Liver (tissue), 9 donors: ENCODE measurements around the gene PPM1E. TPM values are rescaled to one million over a fixed set of nuclear protein-coding genes. Genes with fewer than 3 reads are reported as not detected.

Source experiments
- DNase-seq: peaks from one replicate; pipeline ENCODE4 v3.0.0-alpha.2; 2017; ENCODE audit warnings: low spot score
- H3K27ac ChIP-seq, 2 donors: one replicate each; pipeline ENCODE4 v1.7.0; 2013; ENCODE audit warnings: inconsistent platforms in 2 of 2, low read length in 2 of 2, control low read depth in 1 of 2, low read depth in 1 of 2, mild to moderate bottlenecking in 1 of 2
- H3K27me3 ChIP-seq, 4 donors: one replicate each; pipeline versions ENCODE4 v1.6.1 to v1.7.0; 2013; ENCODE audit warnings: low read length in 3 of 4, inconsistent platforms in 1 of 4, mild to moderate bottlenecking in 1 of 4, moderate library complexity in 1 of 4; ENCODE audit not compliant: control insufficient read depth in 4 of 4, insufficient read depth in 4 of 4
- H3K36me3 ChIP-seq, 4 donors: one replicate each; pipeline versions ENCODE4 v1.6.1 to v1.7.0; 2013; ENCODE audit warnings: low read length in 3 of 4, mild to moderate bottlenecking in 3 of 4, low read depth in 1 of 4, moderate library complexity in 1 of 4; ENCODE audit not compliant: control insufficient read depth in 4 of 4, insufficient read depth in 3 of 4
- H3K4me1 ChIP-seq, 4 donors: one replicate each; pipeline versions ENCODE4 v1.6.1 to v1.7.0; 2013; ENCODE audit warnings: low read length in 3 of 4, mild to moderate bottlenecking in 3 of 4, moderate library complexity in 1 of 4; ENCODE audit not compliant: control insufficient read depth in 4 of 4, insufficient read depth in 4 of 4
- H3K4me3 ChIP-seq, 3 donors: one replicate each; pipeline versions ENCODE4 v1.6.1 to v1.7.0; 2013; ENCODE audit warnings: low read length in 3 of 3, control low read depth in 1 of 3, low read depth in 1 of 3, mild to moderate bottlenecking in 1 of 3
- H3K9ac ChIP-seq, 2 donors: one replicate each; pipeline ENCODE4 v1.7.0; 2013; ENCODE audit warnings: low read length in 2 of 2, mild to moderate bottlenecking in 2 of 2, moderate library complexity in 2 of 2, control low read depth in 1 of 2, low read depth in 1 of 2
- H3K9me3 ChIP-seq, 4 donors: one replicate each; pipeline versions ENCODE4 v1.6.1 to v1.7.0; 2013; ENCODE audit warnings: low read length in 3 of 4; ENCODE audit not compliant: control insufficient read depth in 4 of 4
- EGR1 ChIP-seq, 2 donors: IDR thresholded peaks; 2 replicates each; pipeline ENCODE4 v1.6.1; 2016 to 2018; ENCODE audit warnings: antibody characterized with exemption in 2 of 2, low read depth in 2 of 2
- GABPA ChIP-seq, 2 donors: IDR thresholded peaks in 1 of 2; conservative IDR thresholded peaks in 1 of 2; 2 replicates each; pipeline ENCODE4 v1.6.1; 2016; ENCODE audit warnings: antibody characterized with exemption in 2 of 2, mild to moderate bottlenecking in 1 of 2, moderate library complexity in 1 of 2
- HNF4A ChIP-seq, 2 donors: conservative IDR thresholded peaks; 2 replicates each; pipeline ENCODE4 v1.6.1; 2016; ENCODE audit warnings: antibody characterized with exemption in 2 of 2, mild to moderate bottlenecking in 2 of 2
- HNF4G ChIP-seq: IDR thresholded peaks from 2 replicates; pipeline ENCODE4 v1.6.1; 2016; ENCODE audit warnings: antibody characterized with exemption
- RAD21 ChIP-seq, 2 donors: IDR thresholded peaks; 2 replicates each; pipeline ENCODE4 v1.6.1; 2016; ENCODE audit warnings: antibody characterized with exemption in 2 of 2, mild to moderate bottlenecking in 2 of 2
- RXRA ChIP-seq, 2 donors: IDR thresholded peaks; 2 replicates each; pipeline ENCODE4 v1.6.1; 2017 to 2018; ENCODE audit warnings: antibody characterized with exemption in 2 of 2, mild to moderate bottlenecking in 1 of 2
- SP1 ChIP-seq: IDR thresholded peaks from 2 replicates; pipeline ENCODE4 v1.6.1; 2018; ENCODE audit warnings: antibody characterized with exemption, mild to moderate bottlenecking
- TAF1 ChIP-seq: conservative IDR thresholded peaks from 2 replicates; pipeline ENCODE4 v1.6.1; 2016; ENCODE audit warnings: antibody characterized with exemption, mild to moderate bottlenecking
- WGBS: extraction: QIAGEN DNeasy Blood & Tissue Kit; methylation state at CpG from one replicate; pipeline ENCODE4 v1.1.7; 2013; 5-methylcytosine and 5-hydroxymethylcytosine counted together
- polyA plus RNA-seq, 2 donors: library from polyadenylated mRNA; stranded (reverse) in 1 of 2; unstranded in 1 of 2; fragments of 200-250 nt in 1 of 2; fragments of >200 nt in 1 of 2; fragmentation: Nextera tagmentation in 1 of 2; extraction: Ambion mirVana in 1 of 2; gene quantifications; one replicate each; pipeline versions ENCODE4 v1.2.1 to v1.2.3, GENCODE V29; 2013 to 2015
- total RNA-seq, 2 donors: library from RNA; depleted of rRNA; stranded (reverse); fragments of >200 nt; gene quantifications; one replicate each; pipeline ENCODE4 v1.2.3, GENCODE V29; 2014
- TF ChIP-seq, protein P1 (sequence below): IDR thresholded peaks from 2 replicates; pipeline ENCODE4 v1.6.1; 2016; ENCODE audit warnings: antibody characterized with exemption
- TF ChIP-seq, protein P2 (sequence below): IDR thresholded peaks from 2 replicates; pipeline ENCODE4 v1.6.1; 2016; ENCODE audit warnings: antibody characterized with exemption
- TF ChIP-seq, protein P3 (sequence below): IDR thresholded peaks from 2 replicates; pipeline ENCODE4 v1.6.1; 2016; ENCODE audit warnings: antibody characterized with exemption
- TF ChIP-seq, protein P4 (sequence below): fragments of 150-350 bp; IDR thresholded peaks from 2 replicates; pipeline ENCODE4 v1.5.1; 2017; ENCODE audit warnings: improper control_type of control experiment, low read depth, low read length; ENCODE audit not compliant: missing input control
- donor health status: healthy.
- donor health status: healthy.
- donor health status: healthy.
- donor health status: healthy.
- donor health status: healthy.

Gene PPM1E
- total and polyA plus RNA-seq, 4 donors, result 0.25 to 0.61 (median 0.50) TPM; not detected in 1

DNA sequence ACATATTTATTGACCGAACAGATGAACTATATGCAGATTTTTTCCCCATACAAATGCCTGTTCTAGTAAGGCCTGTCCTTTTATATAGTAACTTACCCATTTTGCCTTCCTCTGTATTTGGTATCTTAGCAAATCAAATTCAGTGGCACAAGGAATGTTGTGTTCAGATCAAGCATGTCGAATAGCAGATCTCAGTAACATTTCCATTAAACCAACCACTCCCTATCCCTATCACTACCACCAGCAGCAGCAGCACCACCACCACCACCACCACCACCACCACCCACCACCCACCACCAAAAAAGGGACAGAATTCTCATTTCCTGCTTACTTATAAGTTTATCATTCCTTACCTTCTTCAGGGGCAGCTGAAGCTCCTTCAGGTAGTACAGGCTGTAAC, 256.3 kb downstream of the PPM1E start:
- no peak overlapping the region for H3K9ac ChIP-seq
- H3K4me3 ChIP-seq, result no peak overlapping the region
- no peak for TF ChIP-seq GABPA (IDR thresholded peaks at IDR 0.05 in 1 of 2, conservative IDR thresholded peaks at IDR 0.05 in 1 of 2)
- no peak for TF ChIP-seq EGR1 (IDR thresholded peaks at IDR 0.05; ENCODE audit: low read depth in 2 of 2)
- TF ChIP-seq, protein P1, sequence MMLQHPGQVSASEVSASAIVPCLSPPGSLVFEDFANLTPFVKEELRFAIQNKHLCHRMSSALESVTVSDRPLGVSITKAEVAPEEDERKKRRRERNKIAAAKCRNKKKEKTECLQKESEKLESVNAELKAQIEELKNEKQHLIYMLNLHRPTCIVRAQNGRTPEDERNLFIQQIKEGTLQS, result no peak
- TF ChIP-seq, protein P2, sequence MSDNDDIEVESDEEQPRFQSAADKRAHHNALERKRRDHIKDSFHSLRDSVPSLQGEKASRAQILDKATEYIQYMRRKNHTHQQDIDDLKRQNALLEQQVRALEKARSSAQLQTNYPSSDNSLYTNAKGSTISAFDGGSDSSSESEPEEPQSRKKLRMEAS, result no peak
- TF ChIP-seq SP1, result no peak
- TF ChIP-seq TAF1, result no peak
- TF ChIP-seq, protein P3, sequence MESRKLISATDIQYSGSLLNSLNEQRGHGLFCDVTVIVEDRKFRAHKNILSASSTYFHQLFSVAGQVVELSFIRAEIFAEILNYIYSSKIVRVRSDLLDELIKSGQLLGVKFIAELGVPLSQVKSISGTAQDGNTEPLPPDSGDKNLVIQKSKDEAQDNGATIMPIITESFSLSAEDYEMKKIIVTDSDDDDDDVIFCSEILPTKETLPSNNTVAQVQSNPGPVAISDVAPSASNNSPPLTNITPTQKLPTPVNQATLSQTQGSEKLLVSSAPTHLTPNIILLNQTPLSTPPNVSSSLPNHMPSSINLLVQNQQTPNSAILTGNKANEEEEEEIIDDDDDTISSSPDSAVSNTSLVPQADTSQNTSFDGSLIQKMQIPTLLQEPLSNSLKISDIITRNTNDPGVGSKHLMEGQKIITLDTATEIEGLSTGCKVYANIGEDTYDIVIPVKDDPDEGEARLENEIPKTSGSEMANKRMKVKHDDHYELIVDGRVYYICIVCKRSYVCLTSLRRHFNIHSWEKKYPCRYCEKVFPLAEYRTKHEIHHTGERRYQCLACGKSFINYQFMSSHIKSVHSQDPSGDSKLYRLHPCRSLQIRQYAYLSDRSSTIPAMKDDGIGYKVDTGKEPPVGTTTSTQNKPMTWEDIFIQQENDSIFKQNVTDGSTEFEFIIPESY, result no peak
- peaks cover 0 to 7% (median 4%) of the 10 kb centered on the region in 4 donors for H3K36me3 ChIP-seq
- H3K27ac ChIP-seq, result no peak overlapping the region
- peaks cover 0 to 13% (median 6%) of the 10 kb centered on the region in 4 donors for H3K4me1 ChIP-seq
- WGBS, result 99% methylated on average over 2 of the region's 2 CpGs
- no peaks in the 10 kb centered on the region for H3K27me3 ChIP-seq
- H3K9me3 ChIP-seq, result no peaks in the 10 kb centered on the region
- no peak for DNase-seq

DNA sequence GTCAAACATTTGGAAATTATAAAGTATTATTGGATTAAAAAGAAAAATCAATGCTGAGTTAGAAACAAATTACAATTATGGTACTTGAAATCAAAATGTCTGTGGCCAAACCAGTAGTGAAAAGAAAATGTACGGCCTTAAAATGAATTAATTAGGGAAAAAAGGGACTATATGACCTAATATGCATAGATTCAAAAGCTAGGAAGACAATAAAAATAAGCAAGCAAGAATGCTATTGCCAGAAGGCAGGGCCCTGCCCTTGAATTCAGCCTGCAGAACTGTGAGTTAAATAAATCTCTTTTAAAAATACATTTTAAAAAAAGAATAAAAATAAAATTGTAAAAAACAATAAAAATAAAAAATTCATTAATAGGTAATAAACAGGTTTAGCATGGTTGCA, 262.4 kb downstream of the PPM1E start:
- Histone ChIP-seq H3K27me3 (no peaks in the 10 kb centered on the region), H3K4me1 (no peaks in the 10 kb centered on the region), H3K36me3 (peaks cover 0 to 5% (median 4%) of the 10 kb centered on the region in 4 donors), H3K9ac (no peak overlapping the region), H3K9me3 (no peaks in the 10 kb centered on the region), H3K27ac (no peak overlapping the region), H3K4me3 (no peak overlapping the region)
- 88% methylated on average over 1 of the region's 1 CpG for WGBS
- TF ChIP-seq RXRA (IDR thresholded peaks at IDR 0.05), result no peak
- TF ChIP-seq, protein P4, sequence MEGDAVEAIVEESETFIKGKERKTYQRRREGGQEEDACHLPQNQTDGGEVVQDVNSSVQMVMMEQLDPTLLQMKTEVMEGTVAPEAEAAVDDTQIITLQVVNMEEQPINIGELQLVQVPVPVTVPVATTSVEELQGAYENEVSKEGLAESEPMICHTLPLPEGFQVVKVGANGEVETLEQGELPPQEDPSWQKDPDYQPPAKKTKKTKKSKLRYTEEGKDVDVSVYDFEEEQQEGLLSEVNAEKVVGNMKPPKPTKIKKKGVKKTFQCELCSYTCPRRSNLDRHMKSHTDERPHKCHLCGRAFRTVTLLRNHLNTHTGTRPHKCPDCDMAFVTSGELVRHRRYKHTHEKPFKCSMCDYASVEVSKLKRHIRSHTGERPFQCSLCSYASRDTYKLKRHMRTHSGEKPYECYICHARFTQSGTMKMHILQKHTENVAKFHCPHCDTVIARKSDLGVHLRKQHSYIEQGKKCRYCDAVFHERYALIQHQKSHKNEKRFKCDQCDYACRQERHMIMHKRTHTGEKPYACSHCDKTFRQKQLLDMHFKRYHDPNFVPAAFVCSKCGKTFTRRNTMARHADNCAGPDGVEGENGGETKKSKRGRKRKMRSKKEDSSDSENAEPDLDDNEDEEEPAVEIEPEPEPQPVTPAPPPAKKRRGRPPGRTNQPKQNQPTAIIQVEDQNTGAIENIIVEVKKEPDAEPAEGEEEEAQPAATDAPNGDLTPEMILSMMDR, result no peak
- TF ChIP-seq EGR1 (IDR thresholded peaks at IDR 0.05; ENCODE audit: low read depth in 2 of 2), result no peak
- TF ChIP-seq RAD21 (IDR thresholded peaks at IDR 0.05), result no peak
- TF ChIP-seq, protein P3, result no peak
- TF ChIP-seq HNF4G, result no peak
- TF ChIP-seq TAF1, result no peak
- no peak for TF ChIP-seq GABPA (IDR thresholded peaks at IDR 0.05 in 1 of 2, conservative IDR thresholded peaks at IDR 0.05 in 1 of 2)
- TF ChIP-seq HNF4A (conservative IDR thresholded peaks at IDR 0.05), result no peak
- DNase-seq, result no peak
